Fibroblast of skin of right quadriceps (primary cell): Measurements from ENCODE around the gene LTBR.
"Not testable (repeated sequence)": the region's sequence is repeated elsewhere in the genome, so short reads cannot be mapped to it uniquely, and the experiment has no call there.

Source experiments
- DNase-seq: peaks from one replicate; pipeline ENCODE4 v3.0.0-alpha.2; 2013

Gene LTBR

GRCh38 chr12:6386491-6386890, 2.5 kb downstream of the LTBR start:
- DNase-seq: no peak

GRCh38 chr12:6387541-6387940, 3.6 kb downstream of the LTBR start:
- no peak for DNase-seq

GRCh38 chr12:6390084-6390799, 6.3 kb downstream of the LTBR start:
- no peak for DNase-seq

- no peak for DNase-seq
These were observed 7.1 kb downstream of the LTBR start for GRCh38 chr12:6391013-6391412.

- DNase-seq: no peak
These were observed 8.5 kb downstream of the LTBR start for GRCh38 chr12:6392504-6392903.

GRCh38 chr12:6393109-6393508, 9.1 kb downstream of the LTBR start:
- no peak for DNase-seq

- no peak for DNase-seq
These were observed 10.4 kb downstream of the LTBR start for GRCh38 chr12:6394398-6394797.

GRCh38 chr12:6396031-6396430, 12.1 kb downstream of the LTBR start:
- DNase-seq: no peak

- no peak for DNase-seq
These were observed 16.1 kb downstream of the LTBR start for GRCh38 chr12:6399884-6400644.

- no peak for DNase-seq
These were observed 20.4 kb downstream of the LTBR start for GRCh38 chr12:6404390-6404789.

GRCh38 chr12:6405963-6406362, 22.0 kb downstream of the LTBR start:
- DNase-seq: no peak

- DNase-seq: no peak
These were observed 23.4 kb downstream of the LTBR start for GRCh38 chr12:6407236-6407954.

- no peak for DNase-seq
These were observed 32.6 kb downstream of the LTBR start for GRCh38 chr12:6416596-6416995.

- DNase-seq: no peak
These were observed 34.8 kb downstream of the LTBR start for GRCh38 chr12:6418796-6419195.

GRCh38 chr12:6420364-6420763, 36.4 kb downstream of the LTBR start:
- DNase-seq: no peak

- DNase-seq: peak; percentile 87
These were observed 39.5 kb downstream of the LTBR start for GRCh38 chr12:6423267-6424007.

- DNase-seq: no peak
These were observed 40.0 kb downstream of the LTBR start for GRCh38 chr12:6424008-6424347.

GRCh38 chr12:6424866-6425265, 40.9 kb downstream of the LTBR start:
- no peak for DNase-seq

GRCh38 chr12:6425590-6426531, 41.9 kb downstream of the LTBR start:
- DNase-seq: no peak

GRCh38 chr12:6426882-6427671, 43.1 kb downstream of the LTBR start:
- DNase-seq: no peak

- DNase-seq: not testable (repeated sequence)
These were observed 43.8 kb downstream of the LTBR start for GRCh38 chr12:6427796-6428195.
